Pancreas (tissue), 10 donors: ENCODE data around the gene ADGRA1. TPM values are rescaled to one million over a fixed set of nuclear protein-coding genes. Genes with fewer than 3 reads are reported as not detected.

Source experiments
- ATAC-seq, 4 donors: fragments of 200-7000 bp; cut with Tn5 transposase; one replicate each; pipeline versions ENCODE4 v1.8.0 to v1.9.1; 2020; ENCODE audit warnings: mild to moderate bottlenecking in 4 of 4, moderate library complexity in 4 of 4
- DNase-seq, 6 donors: peaks; one replicate each; pipeline ENCODE4 v3.0.0-alpha.2; 2020
- FAIRE-seq: peaks from 2 replicates; lab custom pipeline; 2012; peaks lifted over from hg19 to GRCh38; lab: Jason Lieb, UNC
- H3K27ac ChIP-seq, 4 donors: fragments of 200-600 bp; sonication (generic); 1 replicate in 3 of 4; 2 replicates in 1 of 4; pipeline versions ENCODE4 v1.5.0 to v1.8.0; 2020
- H3K27me3 ChIP-seq, 4 donors: fragments of 200-600 bp; one replicate each; pipeline ENCODE4 v1.8.0; 2021
- H3K36me3 ChIP-seq, 3 donors: fragments of 200-600 bp; sonication (generic) in 1 of 3; one replicate each; pipeline versions ENCODE4 v1.5.0 to v1.8.0; 2020 to 2021
- H3K4me1 ChIP-seq, 3 donors: fragments of 200-600 bp; one replicate each; pipeline ENCODE4 v1.8.0; 2021
- H3K4me3 ChIP-seq, 4 donors: fragments of 200-600 bp; sonication (generic) in 2 of 4; one replicate each; pipeline versions ENCODE4 v1.5.0 to v1.8.0; 2020 to 2021
- H3K9me3 ChIP-seq, 4 donors: fragments of 200-600 bp; one replicate each; pipeline ENCODE4 v1.8.0; 2021
- WGBS, 2 donors: extraction: QIAGEN DNeasy Blood & Tissue Kit; methylation state at CpG; one replicate each; pipeline ENCODE4 v1.1.7; 2013; 5-methylcytosine and 5-hydroxymethylcytosine counted together
- intact Hi-C, 3 donors: fragments of 100-400 bp; cut with DNase I; formaldehyde crosslinking; loops; one replicate each; pipeline versions ENCODE4 v1.11.1 to v1.14.2; 2022
- polyA plus RNA-seq, 2 donors: library from polyadenylated mRNA; stranded (reverse); fragments of 200-250 nt; gene quantifications; one replicate each; pipeline ENCODE4 v1.2.3, GENCODE V29; 2013
- total RNA-seq, 6 donors: library from RNA; stranded (reverse); fragmentation: NEBNext Ultra II Directional in 4 of 6; extraction: Animal tissue kit (Norgen Biotek cat#: 25700) in 4 of 6; gene quantifications; one replicate each; pipeline versions ENCODE4 v1.2.1 to v1.2.4, GENCODE V29; 2021 to 2023
- TF ChIP-seq, protein P1 (sequence below), 4 donors: fragments of 200-600 bp; sonication (generic) in 3 of 4; IDR thresholded peaks; one replicate each; pipeline versions ENCODE4 v1.5.0 to v1.8.0; 2021; ENCODE audit warnings: antibody characterized with exemption in 4 of 4
- donor health status: healthy with polysubstance abuse.
- donor health status: DM: no; HTN: no; CAD: no; lungs with moderate emphysema.
- donor health status: DM: no; HTN: no; CAD: no.
- donor health status: control.
- donor health status: control.
- donor health status: Bipolar disorder and iron deficiency.
- donor health status: DM: yes; HTN: yes; CAD: no.
- donor health status: DM: no; HTN: no; CAD: no.
- donor health status: DM: no; HTN: no; CAD: no.
- donor health status: DM: yes; HTN: yes; CAD: no.

The ADGRA1 gene
- total and polyA plus RNA-seq, 8 donors = 0.03 to 0.85 (median 0.12) TPM; not detected in 1

DNA sequence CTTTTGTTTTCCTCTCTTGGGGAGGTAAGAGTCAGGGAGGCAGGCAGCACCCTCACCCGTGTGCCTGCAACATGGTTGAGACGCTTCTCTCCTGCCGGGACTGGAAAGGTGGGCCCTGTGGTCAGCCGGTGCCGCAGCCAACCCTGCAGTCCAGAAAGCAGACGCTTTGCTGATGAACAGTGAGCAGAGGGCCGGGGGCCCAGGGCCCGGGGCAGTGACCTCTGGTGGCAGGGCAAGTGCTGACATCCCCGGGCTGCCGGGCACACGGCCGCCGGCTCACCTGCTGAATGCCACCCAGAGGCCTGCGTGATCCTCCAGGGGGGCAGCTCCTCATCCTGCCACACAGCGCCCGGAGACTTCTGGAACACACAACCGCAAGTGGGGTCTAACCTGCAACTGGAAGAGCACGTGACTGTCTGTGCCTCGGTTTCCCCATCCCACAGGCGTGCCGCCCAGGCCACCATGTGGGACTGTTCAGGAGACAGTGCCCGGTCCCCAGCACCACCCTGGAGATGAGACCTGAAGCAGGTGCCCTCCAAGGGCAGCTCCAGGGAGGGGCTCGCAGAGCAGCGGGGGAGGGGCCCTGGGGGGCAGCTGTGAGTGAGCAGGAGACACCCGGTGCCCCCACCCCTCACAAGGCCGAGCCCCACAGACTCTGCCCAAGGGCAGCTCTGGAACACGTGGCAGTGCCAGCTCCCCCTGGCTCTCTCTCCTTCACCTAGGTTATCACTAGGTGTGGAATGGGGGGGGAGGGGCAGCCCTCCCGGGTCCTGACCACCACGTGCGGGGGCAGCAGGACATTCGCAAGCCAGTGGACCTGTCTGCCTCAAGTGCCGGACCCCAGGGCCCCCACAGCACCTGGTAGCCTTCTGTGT lies 2.2 kb upstream of the ADGRA1 start:
- H3K27ac ChIP-seq = no peak overlapping the region
- no peak for ATAC-seq
- WGBS, 2 donors = 44 to 49% methylated on average over 30 to 32 of the region's 32 CpGs
- H3K9me3 ChIP-seq = no peaks in the 10 kb centered on the region
- DNase-seq = peak in 1 of 6 donors; percentile 63
- no peaks in the 10 kb centered on the region for H3K4me1 ChIP-seq
- H3K36me3 ChIP-seq = no peaks in the 10 kb centered on the region
- TF ChIP-seq, protein P1, sequence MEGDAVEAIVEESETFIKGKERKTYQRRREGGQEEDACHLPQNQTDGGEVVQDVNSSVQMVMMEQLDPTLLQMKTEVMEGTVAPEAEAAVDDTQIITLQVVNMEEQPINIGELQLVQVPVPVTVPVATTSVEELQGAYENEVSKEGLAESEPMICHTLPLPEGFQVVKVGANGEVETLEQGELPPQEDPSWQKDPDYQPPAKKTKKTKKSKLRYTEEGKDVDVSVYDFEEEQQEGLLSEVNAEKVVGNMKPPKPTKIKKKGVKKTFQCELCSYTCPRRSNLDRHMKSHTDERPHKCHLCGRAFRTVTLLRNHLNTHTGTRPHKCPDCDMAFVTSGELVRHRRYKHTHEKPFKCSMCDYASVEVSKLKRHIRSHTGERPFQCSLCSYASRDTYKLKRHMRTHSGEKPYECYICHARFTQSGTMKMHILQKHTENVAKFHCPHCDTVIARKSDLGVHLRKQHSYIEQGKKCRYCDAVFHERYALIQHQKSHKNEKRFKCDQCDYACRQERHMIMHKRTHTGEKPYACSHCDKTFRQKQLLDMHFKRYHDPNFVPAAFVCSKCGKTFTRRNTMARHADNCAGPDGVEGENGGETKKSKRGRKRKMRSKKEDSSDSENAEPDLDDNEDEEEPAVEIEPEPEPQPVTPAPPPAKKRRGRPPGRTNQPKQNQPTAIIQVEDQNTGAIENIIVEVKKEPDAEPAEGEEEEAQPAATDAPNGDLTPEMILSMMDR (IDR thresholded peaks at IDR 0.05) = no peak
- H3K27me3 ChIP-seq = peaks cover 0 to 23% (median 0%) of the 10 kb centered on the region in 4 donors
- H3K4me3 ChIP-seq = no peak overlapping the region
- no peak for FAIRE-seq
- intact Hi-C loops = no loop called here

DNA sequence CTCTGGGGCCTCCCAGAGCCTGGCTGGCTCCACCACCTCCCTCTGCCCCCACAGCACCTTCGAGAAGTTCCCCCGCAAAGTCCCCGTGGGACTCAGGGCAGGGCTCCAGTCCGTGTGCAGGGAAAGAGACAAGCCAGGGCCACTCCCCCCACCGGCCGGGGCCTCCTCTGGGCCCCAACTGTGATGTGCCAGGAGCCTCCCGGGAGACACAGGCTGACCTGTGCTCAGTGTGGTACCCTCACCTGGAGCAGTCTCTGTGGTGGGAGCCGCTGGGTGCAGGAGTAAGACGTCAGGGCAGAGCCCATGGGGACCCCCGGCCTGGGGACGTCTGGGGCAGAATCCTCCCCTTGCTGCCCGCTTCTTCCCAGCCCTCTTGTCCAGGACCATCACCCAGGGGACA lies 1.5 kb upstream of the ADGRA1 start:
- WGBS, 2 donors = 32 to 37% methylated on average over 12 of the region's 12 CpGs
- H3K9me3 ChIP-seq = no peaks in the 10 kb centered on the region
- no peak overlapping the region for H3K4me3 ChIP-seq
- intact Hi-C loops = no loop called here
- H3K27ac ChIP-seq = no peak overlapping the region
- no peaks in the 10 kb centered on the region for H3K36me3 ChIP-seq
- DNase-seq (peak in 1 of 6 donors; percentile 62), ATAC-seq (no peak), FAIRE-seq (no peak)
- no peaks in the 10 kb centered on the region for H3K4me1 ChIP-seq
- peaks cover 0 to 23% (median 0%) of the 10 kb centered on the region in 4 donors for H3K27me3 ChIP-seq
- TF ChIP-seq, protein P1 (IDR thresholded peaks at IDR 0.05) = no peak

- Histone ChIP-seq H3K36me3 (no peaks in the 10 kb centered on the region), H3K9me3 (no peaks in the 10 kb centered on the region), H3K27me3 (peaks cover 0 to 23% (median 0%) of the 10 kb centered on the region in 4 donors), H3K4me3 (no peak overlapping the region), H3K27ac (no peak overlapping the region), H3K4me1 (no peaks in the 10 kb centered on the region)
- peak in 1 of 4 donors; percentile 34 for ATAC-seq
- intact Hi-C loops = no loop called here
- no peak for FAIRE-seq
- peak in 1 of 6 donors; percentile 54 for DNase-seq
- 23 to 40% methylated on average over 16 of the region's 16 CpGs for WGBS, 2 donors
- TF ChIP-seq, protein P1 (IDR thresholded peaks at IDR 0.05) = no peak
These were observed 562 bp upstream of the ADGRA1 start for GRCh38 chr10:133087045-133087678.

- WGBS, 2 donors = 1% methylated on average over 51 to 87 of the region's 87 CpGs
- Histone ChIP-seq H3K27me3 (peaks cover 0 to 23% (median 0%) of the 10 kb centered on the region in 4 donors), H3K27ac (no peak overlapping the region), H3K4me3 (peak overlapping the region in 1 of 4 donors; percentile 22), H3K4me1 (no peaks in the 10 kb centered on the region), H3K9me3 (no peaks in the 10 kb centered on the region), H3K36me3 (no peaks in the 10 kb centered on the region)
- TF ChIP-seq, protein P1 (IDR thresholded peaks at IDR 0.05) = no peak
- intact Hi-C loops = no loop called here
- FAIRE-seq (no peak), ATAC-seq (peak in 1 of 4 donors; percentile 11), DNase-seq (peak in 1 of 6 donors; percentile 59)
These were observed 643 bp downstream of the ADGRA1 start for GRCh38 chr10:133088179-133088955.
